ENCODE results near the gene POLR2E. TPM values are rescaled to one million over a fixed set of nuclear protein-coding genes. Genes with fewer than 3 reads are reported as not detected.

The POLR2E gene
- total RNA-seq, 6 donors from 2014 or later: 50.0 to 176 (median 103) TPM

GRCh38 chr19:1069009-1069779 lies 26.0 kb downstream of the POLR2E start:
- H3K9me3 ChIP-seq: no peaks in the 10 kb centered on the region
- ATAC-seq (ENCODE audit: low FRiP score in 2 of 2) (peak; percentile 42 to 70), DNase-seq (peak; percentile 79 to 91)
- H3K4me1 ChIP-seq: peaks cover 69 to 100% (median 73%) of the 10 kb centered on the region in 4 donors
- TF ChIP-seq EP300 (IDR thresholded peaks at IDR 0.05) (peak in 2 of 4 donors; percentile 27 to 50), CTCF (IDR thresholded peaks at IDR 0.05) (peak in 2 of 6 experiments; percentile 29 to 48), POLR2A (IDR thresholded peaks at IDR 0.05) (peak in 1 of 4 donors; percentile 10), POLR2AphosphoS5 (IDR thresholded peaks at IDR 0.05) (peak; percentile 69 to 77)
- WGBS, 2 donors: 43 to 44% methylated on average over 20 to 25 of the region's 25 CpGs
- H3K36me3 ChIP-seq: peaks cover 0 to 25% (median 14%) of the 10 kb centered on the region in 4 donors
- peaks cover 0 to 9% (median 0%) of the 10 kb centered on the region in 4 donors for H3K27me3 ChIP-seq
- H3K27ac ChIP-seq: peak overlapping the region; percentile 80 to 96 (median 90)
- H3K4me3 ChIP-seq: peak overlapping the region; percentile 48 to 75 (median 62)

- Histone ChIP-seq H3K27ac (peak overlapping the region; percentile 80 to 96 (median 90)), H3K9me3 (no peaks in the 10 kb centered on the region), H3K4me1 (peaks cover 64 to 100% (median 72%) of the 10 kb centered on the region in 4 donors), H3K4me3 (peak overlapping the region; percentile 48 to 75 (median 62)), H3K36me3 (peaks cover 0 to 16% (median 7%) of the 10 kb centered on the region in 4 donors), H3K27me3 (peaks cover 0 to 9% (median 0%) of the 10 kb centered on the region in 4 donors)
- WGBS, 2 donors: 35 to 49% methylated on average over 25 to 41 of the region's 45 CpGs
- TF ChIP-seq CTCF (IDR thresholded peaks at IDR 0.05) (no peak), EP300 (IDR thresholded peaks at IDR 0.05) (no peak), POLR2AphosphoS5 (IDR thresholded peaks at IDR 0.05) (peak in 1 of 2 donors; percentile 31), POLR2A (IDR thresholded peaks at IDR 0.05) (no peak)
- ATAC-seq (ENCODE audit: low FRiP score in 2 of 2) (peak in 1 of 2 donors; percentile 42), DNase-seq (peak; percentile 64 to 91)
Measured at GRCh38 chr19:1068009-1069001, 26.9 kb downstream of the POLR2E start.

- TF ChIP-seq POLR2AphosphoS5 (IDR thresholded peaks at IDR 0.05) (no peak), EP300 (IDR thresholded peaks at IDR 0.05) (no peak), CTCF (IDR thresholded peaks at IDR 0.05) (no peak), POLR2A (IDR thresholded peaks at IDR 0.05) (no peak)
- H3K4me1 ChIP-seq: peaks cover 64 to 93% (median 72%) of the 10 kb centered on the region in 4 donors
- peaks cover 0 to 9% (median 0%) of the 10 kb centered on the region in 4 donors for H3K27me3 ChIP-seq
- ATAC-seq (ENCODE audit: low FRiP score in 2 of 2): no peak
- H3K36me3 ChIP-seq: peaks cover 0 to 10% (median 3%) of the 10 kb centered on the region in 4 donors
- peak overlapping the region; percentile 80 to 96 (median 90) for H3K27ac ChIP-seq
- 1 to 17% methylated on average over 2 to 31 of the region's 38 CpGs for WGBS, 2 donors
- no peaks in the 10 kb centered on the region for H3K9me3 ChIP-seq
- peak overlapping the region; percentile 48 to 75 (median 62) for H3K4me3 ChIP-seq
- DNase-seq: peak in 1 of 2 donors; percentile 87
Measured at GRCh38 chr19:1067341-1067957, 27.7 kb downstream of the POLR2E start.

- DNase-seq (peak; percentile 69 to 94), ATAC-seq (ENCODE audit: low FRiP score in 2 of 2) (peak in 1 of 2 donors; percentile 4)
- Histone ChIP-seq H3K27me3 (peaks cover 0 to 9% (median 0%) of the 10 kb centered on the region in 4 donors), H3K9me3 (no peaks in the 10 kb centered on the region), H3K36me3 (peaks cover 0 to 7% (median 3%) of the 10 kb centered on the region in 4 donors), H3K27ac (peak within 1 kb of the TSS; percentile 80 to 96 (median 90)), H3K4me3 (peak within 1 kb of the TSS; percentile 48 to 75 (median 62)), H3K4me1 (peaks cover 64 to 86% (median 72%) of the 10 kb centered on the region in 4 donors)
- WGBS, 2 donors: 19% methylated on average over 12 of the region's 61 CpGs; no CpG with 5 or more reads in 1 of the 2 donors
- TF ChIP-seq POLR2AphosphoS5 (IDR thresholded peaks at IDR 0.05) (peak in 1 of 2 donors; percentile 39), CTCF (IDR thresholded peaks at IDR 0.05) (no peak), POLR2A (IDR thresholded peaks at IDR 0.05) (peak in 1 of 4 donors; percentile 60), EP300 (IDR thresholded peaks at IDR 0.05) (no peak)
Measured at GRCh38 chr19:1066748-1067340, 28.3 kb downstream of the POLR2E start, which contains the start of gene ARHGAP45. TSS of gene ARHGAP45 (plus strand) at chr19:1067167. CDS start at chr19:1067406, 239 bp downstream.

All from upper lobe of left lung (tissue), 6 donors.